Type B pancreatic cell (in vitro differentiated cells): ENCODE results near the gene C2orf68. TPM values are rescaled to one million over a fixed set of nuclear protein-coding genes. Genes with fewer than 3 reads are reported as not detected.
A peak's percentile ranks its signal among the peaks of the same experiment; 100 is the strongest.

Experiments used
- DNase-seq: peaks from one replicate; pipeline ENCODE4 v3.0.0; 2021; ENCODE audit warnings: mixed read lengths; ENCODE audit not compliant: unreplicated experiment; ENCODE audit errors: extremely low spot score
- H3K27ac Mint-ChIP-seq: 2 replicates; pipeline ENCODE4 v1.8.0; 2021; ENCODE audit warnings: mild to moderate bottlenecking, mixed read lengths
- H3K27me3 Mint-ChIP-seq: 2 replicates; pipeline ENCODE4 v1.8.0; 2021; ENCODE audit warnings: mixed read lengths
- H3K36me3 Mint-ChIP-seq: 2 replicates; pipeline ENCODE4 v1.8.0; 2021; ENCODE audit warnings: mixed read lengths
- H3K4me1 Mint-ChIP-seq: one replicate; pipeline ENCODE4 v1.8.0; 2021; ENCODE audit warnings: mixed read lengths; ENCODE audit not compliant: unreplicated experiment
- H3K4me3 Mint-ChIP-seq: 2 replicates; pipeline ENCODE4 v1.8.0; 2021; ENCODE audit warnings: mild to moderate bottlenecking, mixed read lengths
- H3K9me3 Mint-ChIP-seq: 2 replicates; pipeline ENCODE4 v1.8.0; 2021; ENCODE audit warnings: mixed read lengths
- total RNA-seq: library from RNA; stranded (reverse); gene quantifications from 2 replicates; pipeline ENCODE4 v1.2.1, GENCODE V29; 2021; ENCODE audit warnings: low replicate concordance
- TF ChIP-seq, protein P1 (sequence below): fragments of 200-600 bp; sonication (generic); conservative IDR thresholded peaks from 2 replicates; pipeline ENCODE4 v1.5.0; 2021; ENCODE audit warnings: antibody characterized with exemption, mild to moderate bottlenecking

C2orf68 gene
- total RNA-seq, 1 donor from 2014 or later, result 66.6 TPM

DNA sequence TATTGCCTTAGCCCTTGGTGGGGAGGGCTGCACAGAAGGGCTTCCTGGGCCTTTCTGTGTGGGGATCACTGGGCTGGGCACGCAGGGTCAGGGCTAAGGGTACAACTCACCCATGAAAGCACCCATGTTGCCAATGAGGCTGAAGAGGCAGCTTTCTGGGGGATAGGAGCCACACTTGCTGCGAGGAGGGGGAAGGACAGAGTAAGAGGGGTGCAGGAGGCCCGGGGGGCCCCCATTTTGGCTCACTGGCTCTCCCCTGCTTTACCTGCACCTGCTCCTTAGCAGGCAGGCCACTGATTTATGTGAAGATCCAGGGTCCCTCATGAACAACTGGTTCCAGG, 11.7 kb downstream of the C2orf68 start:
- peaks cover 4% of the 10 kb centered on the region for H3K36me3 Mint-ChIP-seq
- H3K9me3 Mint-ChIP-seq, result no peaks in the 10 kb centered on the region
- H3K4me3 Mint-ChIP-seq, result peak overlapping the region; percentile 89
- H3K27me3 Mint-ChIP-seq, result no peaks in the 10 kb centered on the region
- no peak overlapping the region for H3K27ac Mint-ChIP-seq
- no peak for DNase-seq
- TF ChIP-seq, protein P1, sequence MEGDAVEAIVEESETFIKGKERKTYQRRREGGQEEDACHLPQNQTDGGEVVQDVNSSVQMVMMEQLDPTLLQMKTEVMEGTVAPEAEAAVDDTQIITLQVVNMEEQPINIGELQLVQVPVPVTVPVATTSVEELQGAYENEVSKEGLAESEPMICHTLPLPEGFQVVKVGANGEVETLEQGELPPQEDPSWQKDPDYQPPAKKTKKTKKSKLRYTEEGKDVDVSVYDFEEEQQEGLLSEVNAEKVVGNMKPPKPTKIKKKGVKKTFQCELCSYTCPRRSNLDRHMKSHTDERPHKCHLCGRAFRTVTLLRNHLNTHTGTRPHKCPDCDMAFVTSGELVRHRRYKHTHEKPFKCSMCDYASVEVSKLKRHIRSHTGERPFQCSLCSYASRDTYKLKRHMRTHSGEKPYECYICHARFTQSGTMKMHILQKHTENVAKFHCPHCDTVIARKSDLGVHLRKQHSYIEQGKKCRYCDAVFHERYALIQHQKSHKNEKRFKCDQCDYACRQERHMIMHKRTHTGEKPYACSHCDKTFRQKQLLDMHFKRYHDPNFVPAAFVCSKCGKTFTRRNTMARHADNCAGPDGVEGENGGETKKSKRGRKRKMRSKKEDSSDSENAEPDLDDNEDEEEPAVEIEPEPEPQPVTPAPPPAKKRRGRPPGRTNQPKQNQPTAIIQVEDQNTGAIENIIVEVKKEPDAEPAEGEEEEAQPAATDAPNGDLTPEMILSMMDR, result no peak
- H3K4me1 Mint-ChIP-seq, result peaks cover 20% of the 10 kb centered on the region

DNA sequence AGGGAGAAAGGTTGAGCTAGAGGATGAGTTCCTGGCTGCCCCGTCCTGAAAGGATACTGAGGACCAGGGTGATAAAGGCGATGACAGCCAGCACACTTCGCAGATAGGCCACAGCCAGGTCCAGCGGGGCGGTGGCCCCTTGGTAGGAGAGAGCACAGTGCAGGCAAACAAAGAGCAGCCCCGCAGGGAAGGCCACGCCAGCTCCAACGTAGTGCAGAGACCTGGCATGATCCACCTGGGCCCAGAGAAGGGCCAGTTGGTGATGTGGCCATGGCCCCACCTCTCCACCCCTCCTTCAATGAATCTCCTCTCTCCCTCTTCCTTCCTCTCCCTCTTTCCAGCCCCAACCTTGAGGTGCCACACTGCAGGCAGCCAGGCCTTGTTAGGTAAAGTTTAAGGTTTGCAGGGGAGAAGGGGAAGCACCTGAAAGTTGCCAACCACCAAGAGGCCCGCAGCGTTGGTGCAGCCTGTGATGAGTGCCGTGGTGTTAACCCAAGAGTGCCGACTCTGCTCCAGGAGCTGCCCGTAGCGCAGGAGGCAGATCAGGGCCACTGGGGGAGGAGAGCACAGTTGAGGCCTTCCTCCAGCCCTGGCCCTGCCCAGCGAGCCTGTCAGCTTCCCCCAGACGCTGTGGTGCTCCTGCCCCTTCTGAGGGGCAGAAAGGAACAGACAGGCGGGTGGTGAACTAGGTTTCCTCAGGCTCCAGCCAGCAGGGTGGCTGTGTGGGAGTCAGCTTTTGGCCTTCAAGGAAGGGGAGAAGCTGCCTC, 12.2 kb downstream of the C2orf68 start:
- DNase-seq, result no peak
- no peaks in the 10 kb centered on the region for H3K9me3 Mint-ChIP-seq
- peaks cover 4% of the 10 kb centered on the region for H3K36me3 Mint-ChIP-seq
- TF ChIP-seq, protein P1, result no peak
- H3K4me1 Mint-ChIP-seq, result peaks cover 17% of the 10 kb centered on the region
- H3K27me3 Mint-ChIP-seq, result no peaks in the 10 kb centered on the region
- peak overlapping the region; percentile 25 for H3K4me3 Mint-ChIP-seq
- H3K27ac Mint-ChIP-seq, result no peak overlapping the region

DNA sequence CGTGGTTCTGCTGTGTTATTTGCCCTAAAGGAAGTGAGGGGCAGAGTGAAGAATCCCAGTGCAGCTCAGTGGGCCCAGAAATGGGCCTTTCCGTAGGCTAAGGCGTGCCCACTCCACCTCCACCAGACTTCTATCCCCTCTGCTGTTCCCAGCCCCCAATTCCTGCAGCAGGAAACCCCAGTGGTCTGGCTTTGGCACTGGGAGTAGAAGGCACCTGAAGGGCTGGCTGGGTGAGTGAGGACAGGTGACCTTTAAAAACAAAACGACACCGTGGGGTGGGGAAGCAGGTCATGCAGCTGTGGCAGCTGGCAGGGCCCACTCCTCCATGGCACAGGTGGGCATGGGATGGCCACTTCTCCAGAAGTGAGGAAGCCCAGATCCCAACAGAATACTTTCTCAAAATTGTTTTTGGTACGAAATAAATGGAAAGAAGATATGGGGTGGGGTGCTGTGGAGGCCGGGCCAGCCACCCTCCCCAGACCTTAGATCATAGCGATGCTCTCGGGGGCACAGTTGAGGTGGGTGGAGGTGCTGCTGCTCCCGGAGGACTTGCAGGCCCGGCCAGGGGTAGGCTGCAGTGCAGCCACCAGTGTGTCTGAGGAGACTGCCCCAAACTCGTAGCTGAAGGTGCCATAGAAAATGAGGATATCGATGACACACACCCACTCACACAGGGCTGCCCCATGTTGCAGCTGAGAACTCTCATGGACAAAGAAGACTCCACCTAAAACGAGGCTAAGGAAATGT, 13.1 kb downstream of the C2orf68 start:
- no peak for DNase-seq
- H3K27ac Mint-ChIP-seq, result no peak overlapping the region
- H3K4me1 Mint-ChIP-seq, result peaks cover 19% of the 10 kb centered on the region
- TF ChIP-seq, protein P1, result no peak
- H3K36me3 Mint-ChIP-seq, result peaks cover 4% of the 10 kb centered on the region
- H3K4me3 Mint-ChIP-seq, result peak overlapping the region; percentile 55
- H3K9me3 Mint-ChIP-seq, result no peaks in the 10 kb centered on the region
- no peaks in the 10 kb centered on the region for H3K27me3 Mint-ChIP-seq

DNA sequence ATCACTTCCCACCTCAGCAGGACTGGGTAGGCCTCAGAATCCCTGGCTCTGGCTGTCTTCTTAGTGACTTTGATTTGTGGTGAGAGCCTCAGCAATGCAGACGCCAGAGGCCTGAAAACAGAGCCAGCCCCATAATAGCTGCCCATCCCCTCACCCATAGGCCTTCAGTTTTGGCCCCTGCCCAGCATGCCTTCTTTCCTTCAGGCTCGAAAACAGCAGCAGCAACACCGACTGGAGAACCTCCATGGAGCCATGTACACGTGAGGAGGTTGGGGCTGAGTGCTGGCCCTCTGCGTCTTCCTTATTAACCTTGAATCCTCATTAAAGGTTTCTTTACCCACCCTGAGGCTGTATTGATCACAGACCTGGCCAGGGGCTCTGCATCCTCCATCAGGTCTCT, 14.6 kb downstream of the C2orf68 start:
- Mint-ChIP-seq H3K27ac (no peak overlapping the region), H3K4me3 (peak overlapping the region; percentile 99), H3K4me1 (peaks cover 14% of the 10 kb centered on the region), H3K9me3 (no peaks in the 10 kb centered on the region), H3K36me3 (peaks cover 4% of the 10 kb centered on the region), H3K27me3 (no peaks in the 10 kb centered on the region)
- DNase-seq, result no peak
- TF ChIP-seq, protein P1, result no peak

DNA sequence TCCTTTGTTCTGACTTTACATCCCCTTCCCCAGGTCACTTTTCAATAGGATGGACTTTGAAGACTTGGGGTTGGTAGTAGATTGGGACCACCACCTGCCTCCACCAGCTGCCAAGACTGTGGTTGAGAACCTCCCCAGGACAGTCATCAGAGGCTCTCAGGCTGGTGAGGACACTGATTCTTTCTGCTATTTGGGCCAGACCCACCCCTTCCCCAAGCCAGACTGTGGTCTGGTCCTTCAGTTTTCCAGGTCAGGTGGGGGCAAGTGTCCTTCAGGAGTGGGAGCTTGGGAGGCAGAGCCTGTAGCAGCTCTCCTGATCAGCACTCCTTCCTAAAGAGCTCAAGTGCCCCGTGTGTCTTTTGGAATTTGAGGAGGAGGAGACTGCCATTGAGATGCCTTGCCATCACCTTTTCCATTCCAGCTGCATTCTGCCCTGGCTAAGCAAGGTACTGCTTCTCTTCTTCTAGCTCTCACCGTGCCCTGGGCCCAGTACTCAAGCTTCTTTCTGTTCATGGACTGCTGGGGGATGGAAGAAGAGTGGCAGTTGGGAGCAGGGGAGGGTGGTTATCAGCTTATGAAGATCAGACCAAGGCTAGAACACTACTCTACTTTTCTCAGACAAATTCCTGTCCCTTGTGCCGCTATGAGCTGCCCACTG, 15.3 kb downstream of the C2orf68 start:
- peaks cover 4% of the 10 kb centered on the region for H3K36me3 Mint-ChIP-seq
- H3K27me3 Mint-ChIP-seq, result no peaks in the 10 kb centered on the region
- H3K4me1 Mint-ChIP-seq, result peaks cover 14% of the 10 kb centered on the region
- TF ChIP-seq, protein P1, result no peak
- no peaks in the 10 kb centered on the region for H3K9me3 Mint-ChIP-seq
- H3K27ac Mint-ChIP-seq, result no peak overlapping the region
- no peak for DNase-seq
- H3K4me3 Mint-ChIP-seq, result peak overlapping the region; percentile 99
